Stimulated activated CD8-positive, alpha-beta memory T cell treated with anti-CD3 and anti-CD28 coated beads, Interleukin-4, amount 100 ng/mL, for 48 hours (primary cell): ENCODE results near the gene MYH1.

Source experiments
- DNase-seq: peaks from one replicate; pipeline ENCODE4 v3.0.0-alpha.2; 2020

MYH1 gene

GRCh38 chr17:10474536-10474935, 43.8 kb downstream of the MYH1 start:
- no peak for DNase-seq

DNA sequence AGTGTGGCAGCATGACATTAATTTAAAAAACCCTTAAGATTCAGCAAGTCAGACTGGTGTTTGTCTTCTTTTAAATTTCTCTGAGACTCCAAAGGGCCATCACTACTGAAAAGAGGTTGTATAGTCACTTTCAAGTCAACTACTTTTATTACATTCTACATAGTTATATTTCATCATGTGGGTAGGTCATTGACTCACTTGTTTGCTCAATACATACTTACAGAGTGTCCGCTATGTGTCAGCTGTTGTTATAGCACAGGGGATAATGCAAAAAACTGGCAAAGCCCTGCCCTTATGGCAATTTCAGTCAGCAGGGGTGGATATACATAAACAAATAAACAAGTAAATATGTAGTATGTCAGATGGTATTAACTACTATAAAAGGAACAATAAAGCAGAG, 46.5 kb downstream of the MYH1 start:
- DNase-seq: no peak

DNA sequence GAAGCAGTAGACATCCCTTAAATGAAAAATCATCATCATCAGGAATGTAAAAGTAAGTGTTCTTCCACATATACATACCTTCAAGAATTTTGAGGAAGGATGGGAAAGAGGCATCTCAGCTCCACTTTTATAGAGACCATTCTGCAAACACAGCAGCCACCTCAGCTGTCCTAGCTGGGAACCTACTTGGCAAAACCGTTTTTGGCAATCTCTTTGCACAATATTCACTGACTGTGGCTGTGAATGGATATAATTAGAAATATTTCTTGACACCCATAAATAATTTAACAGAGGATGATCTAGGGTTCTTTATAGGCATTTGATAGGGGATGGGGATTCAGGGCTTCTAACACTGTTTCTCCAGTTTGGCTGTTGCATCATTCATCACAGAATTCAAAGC, 48.9 kb downstream of the MYH1 start, which contains the start of gene MYH4:
Gene MYH4 (minus strand): TSS at position 101 of the 400 bp plus-strand sequence. CDS start 2,814 bp downstream, outside the sequence.
- no peak for DNase-seq

DNA sequence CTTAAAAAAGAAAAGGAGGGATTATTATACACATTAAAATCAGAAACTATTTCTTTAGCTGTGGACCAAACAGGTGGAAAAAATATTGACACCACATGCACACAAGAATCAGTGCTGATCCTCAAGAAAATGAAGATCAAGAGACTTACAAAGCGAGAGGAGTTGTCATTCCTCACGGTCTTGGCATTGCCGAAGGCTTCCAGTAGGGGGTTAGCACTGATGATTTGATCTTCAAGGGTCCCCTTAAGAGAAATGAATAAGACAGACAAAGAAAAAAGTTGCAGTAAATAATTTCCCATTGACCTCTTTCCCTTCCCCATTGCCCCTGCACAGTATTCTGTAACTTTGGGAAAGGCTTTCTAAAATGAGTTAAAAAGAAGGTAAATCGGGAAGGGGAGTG, 54.9 kb downstream of the MYH1 start:
- no peak for DNase-seq

GRCh38 chr17:10460062-10460461, 58.3 kb downstream of the MYH1 start:
- DNase-seq: no peak

DNA sequence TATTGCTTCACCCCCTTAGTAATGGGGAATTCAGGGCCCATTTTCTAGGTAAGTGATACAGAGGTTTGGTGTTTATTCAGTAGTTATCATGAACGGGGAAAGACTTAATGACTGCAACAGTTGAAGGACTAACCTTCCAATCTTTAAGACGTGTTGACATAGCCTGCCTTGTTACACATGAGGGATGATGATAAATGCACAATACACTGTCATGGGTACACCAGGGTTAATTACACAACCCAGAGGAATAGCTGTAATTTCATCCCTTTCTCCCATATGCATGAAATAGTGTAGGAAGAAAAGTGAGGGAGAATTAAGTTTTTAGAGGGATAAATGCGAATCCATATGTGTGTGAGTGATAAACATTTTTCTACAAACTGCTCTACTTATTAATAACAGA, 59.6 kb downstream of the MYH1 start:
- no peak for DNase-seq

GRCh38 chr17:10457952-10458351, 60.4 kb downstream of the MYH1 start:
- DNase-seq: no peak

- DNase-seq: no peak
Measured at GRCh38 chr17:10447026-10447931, 71.1 kb downstream of the MYH1 start.
